ENCODE data around the gene PARP1.

- TF ChIP-seq TCF7L2 (IDR thresholded peaks at IDR 0.05; ENCODE audit: borderline replicate concordance, extremely low read depth, insufficient read depth, insufficient read length) (no peak), YY1 (IDR thresholded peaks at IDR 0.05; ENCODE audit: extremely low read depth, insufficient replicate concordance, low read depth, low read length) (no peak), JUND (IDR thresholded peaks at IDR 0.05) (no peak), CTCF (IDR thresholded peaks at IDR 0.05 in 2 of 3, conservative IDR thresholded peaks at IDR 0.05 in 1 of 3; ENCODE audit: borderline replicate concordance in 1 of 3, insufficient read depth in 1 of 3, low read depth in 2 of 3, low read length in 2 of 3) (no peak), POLR2A (IDR thresholded peaks at IDR 0.05; ENCODE audit: borderline replicate concordance, extremely low read depth, insufficient read depth, insufficient read length) (no peak), ATF3 (IDR thresholded peaks at IDR 0.05) (no peak), ZFX (IDR thresholded peaks at IDR 0.05) (no peak)
These were observed 745 bp downstream of the PARP1 start for GRCh38 chr1:226407199-226407496.

Data from HCT116 (cell line).